GM23338 (cell line): ENCODE results near the gene MINDY1.

ENCODE experiments used
- CTCF ChIP-seq, 2 experiments: fragments of 200-600 bp in 1 of 2; sonication (generic) in 1 of 2; conservative IDR thresholded peaks; 2 replicates each; pipeline versions ENCODE4 v1.5.1 to v1.6.1; 2016 to 2017; ENCODE audit warnings: antibody characterized with exemption in 2 of 2, low read depth in 2 of 2, mild to moderate bottlenecking in 2 of 2, moderate library complexity in 1 of 2
- EZH2 ChIP-seq: fragments of 200-600 bp; sonication (generic); IDR thresholded peaks from one replicate; pipeline ENCODE4 v1.8.0; 2017; ENCODE audit warnings: antibody characterized with exemption, mild to moderate bottlenecking, low read depth; ENCODE audit not compliant: unreplicated experiment
- EZH2phosphoT487 ChIP-seq: fragments of 200-600 bp; sonication (generic); IDR thresholded peaks from one replicate; pipeline ENCODE4 v1.8.1; 2018; ENCODE audit warnings: antibody characterized with exemption; ENCODE audit not compliant: unreplicated experiment
- JUNB ChIP-seq: IDR thresholded peaks from one replicate; pipeline ENCODE4 v1.6.1; 2016; ENCODE audit warnings: antibody characterized with exemption; ENCODE audit not compliant: unreplicated experiment
- POLR2AphosphoS5 ChIP-seq: IDR thresholded peaks from 2 replicates; pipeline ENCODE4 v1.6.1; 2016; ENCODE audit warnings: antibody characterized with exemption, low read depth
- TF ChIP-seq, protein P1 (sequence below): IDR thresholded peaks from one replicate; pipeline ENCODE4 v1.6.1; 2018; ENCODE audit warnings: antibody characterized with exemption; ENCODE audit not compliant: unreplicated experiment

- TF ChIP-seq CTCF (conservative IDR thresholded peaks at IDR 0.05; ENCODE audit: low read depth in 2 of 2) (no peak), EZH2phosphoT487 (no peak), JUNB (no peak), POLR2AphosphoS5 (no peak), EZH2 (no peak)
- TF ChIP-seq, protein P1, sequence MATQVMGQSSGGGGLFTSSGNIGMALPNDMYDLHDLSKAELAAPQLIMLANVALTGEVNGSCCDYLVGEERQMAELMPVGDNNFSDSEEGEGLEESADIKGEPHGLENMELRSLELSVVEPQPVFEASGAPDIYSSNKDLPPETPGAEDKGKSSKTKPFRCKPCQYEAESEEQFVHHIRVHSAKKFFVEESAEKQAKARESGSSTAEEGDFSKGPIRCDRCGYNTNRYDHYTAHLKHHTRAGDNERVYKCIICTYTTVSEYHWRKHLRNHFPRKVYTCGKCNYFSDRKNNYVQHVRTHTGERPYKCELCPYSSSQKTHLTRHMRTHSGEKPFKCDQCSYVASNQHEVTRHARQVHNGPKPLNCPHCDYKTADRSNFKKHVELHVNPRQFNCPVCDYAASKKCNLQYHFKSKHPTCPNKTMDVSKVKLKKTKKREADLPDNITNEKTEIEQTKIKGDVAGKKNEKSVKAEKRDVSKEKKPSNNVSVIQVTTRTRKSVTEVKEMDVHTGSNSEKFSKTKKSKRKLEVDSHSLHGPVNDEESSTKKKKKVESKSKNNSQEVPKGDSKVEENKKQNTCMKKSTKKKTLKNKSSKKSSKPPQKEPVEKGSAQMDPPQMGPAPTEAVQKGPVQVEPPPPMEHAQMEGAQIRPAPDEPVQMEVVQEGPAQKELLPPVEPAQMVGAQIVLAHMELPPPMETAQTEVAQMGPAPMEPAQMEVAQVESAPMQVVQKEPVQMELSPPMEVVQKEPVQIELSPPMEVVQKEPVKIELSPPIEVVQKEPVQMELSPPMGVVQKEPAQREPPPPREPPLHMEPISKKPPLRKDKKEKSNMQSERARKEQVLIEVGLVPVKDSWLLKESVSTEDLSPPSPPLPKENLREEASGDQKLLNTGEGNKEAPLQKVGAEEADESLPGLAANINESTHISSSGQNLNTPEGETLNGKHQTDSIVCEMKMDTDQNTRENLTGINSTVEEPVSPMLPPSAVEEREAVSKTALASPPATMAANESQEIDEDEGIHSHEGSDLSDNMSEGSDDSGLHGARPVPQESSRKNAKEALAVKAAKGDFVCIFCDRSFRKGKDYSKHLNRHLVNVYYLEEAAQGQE: no peak
Observed at GRCh38 chr1:150957666-150958065, 49.0 kb downstream of the MINDY1 start.
